Lung (tissue), 12 donors: ENCODE results near the gene UBE2U. TPM values are rescaled to one million over a fixed set of nuclear protein-coding genes. Genes with fewer than 3 reads are reported as not detected.

Experiments
- ATAC-seq: fragments of 200-7000 bp; cut with Tn5 transposase; one replicate; pipeline ENCODE4 v1.9.1; 2020; ENCODE audit warnings: moderate number of reproducible peaks; ENCODE audit not compliant: insufficient read depth, low FRiP score
- DNase-seq, 3 donors: peaks; one replicate each; pipeline ENCODE4 v3.0.0-alpha.2; 2013 to 2017
- H3K27ac ChIP-seq, 2 donors: one replicate each; pipeline ENCODE4 v1.5.1; 2013; ENCODE audit warnings: mild to moderate bottlenecking in 2 of 2, moderate library complexity in 2 of 2, control low read depth in 1 of 2, inconsistent platforms in 1 of 2, low read depth in 1 of 2, low read length in 1 of 2
- H3K27me3 ChIP-seq, 3 donors: one replicate each; pipeline ENCODE4 v1.5.1; 2013; ENCODE audit warnings: low read length in 2 of 3; ENCODE audit not compliant: control insufficient read depth in 3 of 3, insufficient read depth in 3 of 3
- H3K36me3 ChIP-seq, 4 donors: one replicate each; pipeline ENCODE4 v1.5.1; 2013; ENCODE audit warnings: low read length in 4 of 4, mild to moderate bottlenecking in 1 of 4, moderate library complexity in 1 of 4; ENCODE audit not compliant: control insufficient read depth in 4 of 4, insufficient read depth in 4 of 4
- H3K4me1 ChIP-seq, 5 donors: one replicate each; pipeline ENCODE4 v1.5.1; 2013; ENCODE audit warnings: low read length in 5 of 5, mild to moderate bottlenecking in 2 of 5, moderate library complexity in 1 of 5; ENCODE audit not compliant: control insufficient read depth in 5 of 5, insufficient read depth in 5 of 5
- H3K4me3 ChIP-seq: one replicate; pipeline ENCODE4 v1.5.1; 2013; ENCODE audit warnings: mild to moderate bottlenecking, control low read depth, moderate library complexity
- H3K9ac ChIP-seq, 2 donors: one replicate each; pipeline ENCODE4 v1.5.1; 2013; ENCODE audit warnings: low read length in 2 of 2, control low read depth in 1 of 2; ENCODE audit not compliant: insufficient read depth in 1 of 2
- H3K9me3 ChIP-seq, 4 donors: one replicate each; pipeline ENCODE4 v1.5.1; 2013; ENCODE audit warnings: low read length in 3 of 4, mild to moderate bottlenecking in 1 of 4, moderate library complexity in 1 of 4; ENCODE audit not compliant: control insufficient read depth in 4 of 4, insufficient read depth in 3 of 4
- WGBS, 2 donors: extraction: QIAGEN DNeasy Blood & Tissue Kit; methylation state at CpG; one replicate each; pipeline ENCODE4 v1.1.7; 2013; 5-methylcytosine and 5-hydroxymethylcytosine counted together
- polyA plus RNA-seq, 2 donors: library from polyadenylated mRNA; stranded (reverse); fragments of 200-250 nt; gene quantifications; one replicate each; pipeline ENCODE4 v1.2.1, GENCODE V29; 2013
- total RNA-seq, 2 donors: library from RNA; depleted of rRNA in 1 of 2; stranded (reverse); fragments of >200 nt in 1 of 2; gene quantifications; one replicate each; pipeline ENCODE4 v1.2.1, GENCODE V29; 2014 to 2021
- TF ChIP-seq, protein P1 (sequence below): IDR thresholded peaks from 2 replicates; pipeline ENCODE4 v1.5.1; 2012; ENCODE audit warnings: mild to moderate bottlenecking; ENCODE audit errors: control extremely low read depth, extremely low read depth
- donor health status: control.
- donor health status: control.
- donor health status: Bipolar disorder and iron deficiency.
- donor health status: healthy.
- donor health status: DM: yes; HTN: yes; CAD: no.

UBE2U gene
- total and polyA plus RNA-seq, 4 donors, result not detected

DNA sequence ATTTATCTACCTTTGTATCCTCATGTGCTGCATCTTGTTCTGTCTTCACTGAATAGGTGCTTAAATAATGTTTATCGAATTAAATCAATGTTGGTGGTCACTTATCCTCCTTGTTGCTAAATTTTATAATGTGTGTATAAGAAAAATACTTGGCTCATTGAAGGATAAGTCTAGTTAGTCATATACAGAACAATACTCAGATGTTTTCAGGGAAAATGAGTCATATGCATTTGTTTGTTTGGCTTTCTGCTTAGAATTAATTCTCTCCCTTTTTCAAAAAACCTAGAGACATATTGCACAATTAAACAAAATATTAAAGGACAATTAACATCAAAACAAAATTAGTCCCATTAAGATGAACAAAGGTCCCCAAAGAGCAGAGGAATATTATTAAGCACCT lies 89.0 kb downstream of the UBE2U start:
- H3K4me3 ChIP-seq, result no peak overlapping the region
- ATAC-seq, result no peak
- DNase-seq, result no peak
- 86 to 89% methylated on average over 1 of the region's 1 CpG for WGBS, 2 donors
- H3K27me3 ChIP-seq, result no peaks in the 10 kb centered on the region
- peaks cover 0 to 8% (median 0%) of the 10 kb centered on the region in 5 donors for H3K4me1 ChIP-seq
- H3K36me3 ChIP-seq, result no peaks in the 10 kb centered on the region
- no peak overlapping the region for H3K27ac ChIP-seq
- peaks cover 0 to 9% (median 0%) of the 10 kb centered on the region in 4 donors for H3K9me3 ChIP-seq
- TF ChIP-seq, protein P1, sequence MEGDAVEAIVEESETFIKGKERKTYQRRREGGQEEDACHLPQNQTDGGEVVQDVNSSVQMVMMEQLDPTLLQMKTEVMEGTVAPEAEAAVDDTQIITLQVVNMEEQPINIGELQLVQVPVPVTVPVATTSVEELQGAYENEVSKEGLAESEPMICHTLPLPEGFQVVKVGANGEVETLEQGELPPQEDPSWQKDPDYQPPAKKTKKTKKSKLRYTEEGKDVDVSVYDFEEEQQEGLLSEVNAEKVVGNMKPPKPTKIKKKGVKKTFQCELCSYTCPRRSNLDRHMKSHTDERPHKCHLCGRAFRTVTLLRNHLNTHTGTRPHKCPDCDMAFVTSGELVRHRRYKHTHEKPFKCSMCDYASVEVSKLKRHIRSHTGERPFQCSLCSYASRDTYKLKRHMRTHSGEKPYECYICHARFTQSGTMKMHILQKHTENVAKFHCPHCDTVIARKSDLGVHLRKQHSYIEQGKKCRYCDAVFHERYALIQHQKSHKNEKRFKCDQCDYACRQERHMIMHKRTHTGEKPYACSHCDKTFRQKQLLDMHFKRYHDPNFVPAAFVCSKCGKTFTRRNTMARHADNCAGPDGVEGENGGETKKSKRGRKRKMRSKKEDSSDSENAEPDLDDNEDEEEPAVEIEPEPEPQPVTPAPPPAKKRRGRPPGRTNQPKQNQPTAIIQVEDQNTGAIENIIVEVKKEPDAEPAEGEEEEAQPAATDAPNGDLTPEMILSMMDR, result no peak
- H3K9ac ChIP-seq, result no peak overlapping the region

DNA sequence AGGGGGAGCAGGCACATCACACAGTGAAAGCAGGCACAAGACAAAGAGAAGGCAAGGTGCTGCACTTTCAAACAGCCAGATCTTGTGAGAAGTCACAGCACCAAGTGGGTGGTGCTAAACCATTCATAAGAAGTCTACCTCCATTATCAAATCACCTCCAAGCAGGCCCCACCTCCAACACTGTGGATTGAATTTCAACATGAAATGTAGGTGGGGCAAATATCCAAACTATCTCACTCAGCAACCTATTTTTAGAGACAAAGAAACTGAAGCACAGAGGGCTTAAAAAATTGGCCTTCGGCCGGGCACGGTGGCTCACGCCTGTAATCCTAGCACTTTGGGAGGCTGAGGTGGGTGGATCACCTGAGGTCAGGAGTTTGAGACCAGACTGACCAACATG lies 90.4 kb downstream of the UBE2U start:
- no peak for DNase-seq
- no peak overlapping the region for H3K9ac ChIP-seq
- H3K4me1 ChIP-seq, result peaks cover 0 to 3% (median 0%) of the 10 kb centered on the region in 5 donors
- no peaks in the 10 kb centered on the region for H3K27me3 ChIP-seq
- ATAC-seq, result no peak
- no peak overlapping the region for H3K4me3 ChIP-seq
- peaks cover 0 to 7% (median 0%) of the 10 kb centered on the region in 4 donors for H3K9me3 ChIP-seq
- H3K27ac ChIP-seq, result no peak overlapping the region
- H3K36me3 ChIP-seq, result no peaks in the 10 kb centered on the region
- 95% methylated on average over 4 of the region's 4 CpGs for WGBS, 2 donors
- TF ChIP-seq, protein P1, result no peak

DNA sequence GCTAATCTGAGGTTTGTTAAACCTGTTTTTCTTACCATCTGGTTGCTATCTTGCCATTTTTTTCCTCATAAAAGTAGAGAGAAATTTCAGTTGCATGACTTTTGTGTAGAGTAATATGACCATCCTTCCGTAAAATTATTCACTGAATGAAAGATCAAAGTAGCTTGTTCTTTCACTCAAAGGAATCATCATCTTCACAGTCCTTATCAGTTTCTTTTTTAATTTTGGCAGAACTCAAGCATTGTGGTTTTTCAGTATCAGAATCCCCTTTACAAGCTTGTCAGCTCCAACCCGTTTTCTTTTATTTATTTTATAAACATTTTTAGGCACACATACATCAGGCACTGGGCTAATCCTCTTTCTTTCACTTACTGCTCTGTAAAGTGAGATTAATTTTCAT lies 91.7 kb downstream of the UBE2U start:
- DNase-seq (no peak), ATAC-seq (no peak)
- WGBS, 2 donors, result 60 to 73% methylated on average over 2 of the region's 2 CpGs
- no peaks in the 10 kb centered on the region for H3K27me3 ChIP-seq
- H3K9me3 ChIP-seq, result peaks cover 0 to 7% (median 0%) of the 10 kb centered on the region in 4 donors
- H3K4me3 ChIP-seq, result no peak overlapping the region
- H3K36me3 ChIP-seq, result no peaks in the 10 kb centered on the region
- H3K4me1 ChIP-seq, result peaks cover 0 to 3% (median 0%) of the 10 kb centered on the region in 5 donors
- TF ChIP-seq, protein P1, result no peak
- H3K27ac ChIP-seq, result no peak overlapping the region
- no peak overlapping the region for H3K9ac ChIP-seq

DNA sequence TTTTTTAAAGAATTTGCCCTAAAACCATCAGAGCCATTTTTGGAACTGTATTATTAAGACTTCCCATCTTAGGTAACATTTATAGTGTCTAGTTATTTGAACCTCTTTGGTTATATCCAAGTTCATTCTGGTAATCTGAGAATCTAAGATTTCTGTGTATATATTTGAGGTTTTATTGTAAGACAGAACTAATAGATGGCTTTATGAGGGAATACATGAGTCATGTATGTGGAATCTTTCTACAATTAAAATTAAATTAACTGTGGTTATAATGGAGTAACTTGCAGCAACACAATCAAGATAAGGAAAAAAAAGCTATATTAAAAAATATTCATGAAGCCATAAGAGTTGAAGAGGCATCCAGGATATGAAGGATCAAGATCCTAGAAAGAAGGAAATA lies 92.1 kb downstream of the UBE2U start:
- Histone ChIP-seq H3K9ac (no peak overlapping the region), H3K9me3 (peaks cover 0 to 7% (median 0%) of the 10 kb centered on the region in 4 donors), H3K4me3 (no peak overlapping the region), H3K27me3 (no peaks in the 10 kb centered on the region), H3K36me3 (no peaks in the 10 kb centered on the region), H3K27ac (no peak overlapping the region), H3K4me1 (peaks cover 0 to 3% (median 0%) of the 10 kb centered on the region in 5 donors)
- ATAC-seq, result no peak
- TF ChIP-seq, protein P1, result no peak
- no peak for DNase-seq
